Breast epithelium (tissue), 3 donors: ENCODE results near the gene CDC14B.
"Not testable (repeated sequence)": the region's sequence is repeated elsewhere in the genome, so short reads cannot be mapped to it uniquely, and the experiment has no call there.

Source experiments
- POLR2A ChIP-seq: fragments of 450-650 bp; IDR thresholded peaks from one replicate; pipeline ENCODE4 v1.6.1; 2016; ENCODE audit warnings: antibody characterized with exemption, mild to moderate bottlenecking, moderate library complexity
- POLR2AphosphoS5 ChIP-seq, 3 donors: sonication (generic); formaldehyde crosslinking; IDR thresholded peaks; one replicate each; pipeline ENCODE4 v1.6.1; 2017; ENCODE audit warnings: antibody characterized with exemption in 3 of 3
- TF ChIP-seq, protein P1 (sequence below), 3 donors: fragments of 450-650 bp; IDR thresholded peaks; one replicate each; pipeline ENCODE4 v1.5.1; 2016 to 2017; ENCODE audit warnings: antibody characterized with exemption in 3 of 3, mild to moderate bottlenecking in 3 of 3, moderate library complexity in 3 of 3

DNA sequence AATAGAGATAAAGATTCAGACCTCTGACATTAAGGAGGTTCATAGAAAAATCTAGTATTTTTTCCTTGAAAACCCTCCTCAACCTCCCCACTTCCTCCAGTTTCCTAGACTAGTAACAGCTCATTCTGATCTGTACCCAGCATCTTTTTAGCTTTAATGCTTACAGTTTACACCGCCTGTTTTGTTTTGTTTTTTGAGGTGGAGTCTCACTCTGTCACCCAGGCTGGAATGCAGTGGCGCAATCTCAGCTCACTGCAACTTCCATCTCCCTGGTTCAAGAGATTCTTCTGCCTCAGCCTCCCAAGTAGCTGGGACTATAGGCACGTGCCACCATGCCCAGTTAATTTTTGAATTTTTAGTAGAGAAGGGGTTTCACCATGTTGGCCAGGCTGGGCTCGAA, 5.0 kb downstream of the CDC14B start:
- TF ChIP-seq POLR2A; POLR2AphosphoS5 (IDR thresholded peaks at IDR 0.05): not testable (repeated sequence)
- TF ChIP-seq, protein P1, sequence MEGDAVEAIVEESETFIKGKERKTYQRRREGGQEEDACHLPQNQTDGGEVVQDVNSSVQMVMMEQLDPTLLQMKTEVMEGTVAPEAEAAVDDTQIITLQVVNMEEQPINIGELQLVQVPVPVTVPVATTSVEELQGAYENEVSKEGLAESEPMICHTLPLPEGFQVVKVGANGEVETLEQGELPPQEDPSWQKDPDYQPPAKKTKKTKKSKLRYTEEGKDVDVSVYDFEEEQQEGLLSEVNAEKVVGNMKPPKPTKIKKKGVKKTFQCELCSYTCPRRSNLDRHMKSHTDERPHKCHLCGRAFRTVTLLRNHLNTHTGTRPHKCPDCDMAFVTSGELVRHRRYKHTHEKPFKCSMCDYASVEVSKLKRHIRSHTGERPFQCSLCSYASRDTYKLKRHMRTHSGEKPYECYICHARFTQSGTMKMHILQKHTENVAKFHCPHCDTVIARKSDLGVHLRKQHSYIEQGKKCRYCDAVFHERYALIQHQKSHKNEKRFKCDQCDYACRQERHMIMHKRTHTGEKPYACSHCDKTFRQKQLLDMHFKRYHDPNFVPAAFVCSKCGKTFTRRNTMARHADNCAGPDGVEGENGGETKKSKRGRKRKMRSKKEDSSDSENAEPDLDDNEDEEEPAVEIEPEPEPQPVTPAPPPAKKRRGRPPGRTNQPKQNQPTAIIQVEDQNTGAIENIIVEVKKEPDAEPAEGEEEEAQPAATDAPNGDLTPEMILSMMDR (IDR thresholded peaks at IDR 0.05), result not testable (repeated sequence)
